GM21381 (cell line): ENCODE data around the gene SLC8A1.
"Not testable (repeated sequence)": the region's sequence is repeated elsewhere in the genome, so short reads cannot be mapped to it uniquely, and the experiment has no call there.

ENCODE experiments used
- ATAC-seq: cut with Tn5 transposase; IDR thresholded peaks from one replicate; pipeline ENCODE4 v1.9.1; 2021; ENCODE audit warnings: mild to moderate bottlenecking, moderate library complexity; ENCODE audit not compliant: unreplicated experiment

Gene SLC8A1

DNA sequence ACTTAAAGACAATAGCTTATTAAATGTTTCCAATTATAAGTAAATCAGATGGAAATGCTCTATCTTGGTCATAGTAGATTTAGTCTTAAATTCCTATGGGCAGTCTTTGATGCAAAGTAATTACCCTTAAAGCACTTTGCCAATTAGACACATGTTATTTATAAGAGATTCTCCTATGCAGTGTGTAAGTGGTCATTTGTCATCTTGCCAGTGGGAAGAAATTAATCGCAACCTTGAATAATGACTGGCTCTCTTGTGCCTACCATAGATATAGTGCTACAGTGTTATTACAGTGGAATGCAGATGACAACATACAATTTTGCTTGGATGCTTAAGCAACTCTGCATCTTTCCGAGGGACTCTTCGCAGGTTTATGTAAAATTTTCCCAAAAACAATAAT is 361.8 kb downstream of the SLC8A1 start:
- ATAC-seq, result no peak

DNA sequence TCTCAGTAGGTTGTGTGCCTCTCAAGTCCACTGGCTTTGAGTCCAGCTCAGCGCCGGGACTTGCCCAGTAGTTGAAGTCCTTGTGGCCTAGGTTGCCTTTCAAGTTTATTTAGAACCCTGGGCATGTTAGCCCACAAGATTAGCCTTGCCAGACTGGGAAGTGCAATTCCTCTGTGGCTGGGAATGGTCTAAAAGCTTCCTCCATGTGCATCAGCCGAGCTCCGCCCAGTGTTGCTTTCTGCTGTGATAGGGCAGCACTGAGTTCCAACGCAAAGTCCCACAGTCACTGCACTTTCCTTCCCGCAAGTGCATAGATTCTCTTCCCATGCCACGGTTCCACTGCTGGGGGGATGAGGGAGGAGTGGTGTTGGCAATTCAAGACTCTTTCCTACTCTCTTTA is 364.0 kb downstream of the SLC8A1 start:
- ATAC-seq, result no peak

- no peak for ATAC-seq
Measured at GRCh38 chr2:40087434-40087833, 364.5 kb downstream of the SLC8A1 start.

GRCh38 chr2:40085786-40086185 is 366.1 kb downstream of the SLC8A1 start:
- no peak for ATAC-seq

DNA sequence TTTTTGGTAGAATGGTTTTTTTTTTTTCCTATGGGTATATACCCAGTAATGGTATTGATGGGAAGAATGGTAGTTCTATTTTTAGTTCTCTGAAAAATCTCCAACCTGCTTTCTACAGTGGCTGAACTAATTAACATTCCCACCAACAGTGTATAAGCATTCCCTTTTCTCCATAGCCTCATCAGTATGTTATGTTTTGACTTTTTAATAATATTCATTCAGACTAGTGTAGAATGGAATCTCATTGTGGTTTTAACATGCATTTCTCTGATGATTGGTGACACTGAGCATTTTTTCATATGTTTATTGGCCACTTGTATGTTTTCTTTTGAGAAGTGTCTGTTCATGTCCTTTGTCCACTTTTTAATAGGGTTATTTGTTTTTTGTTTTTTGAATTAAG is 378.6 kb downstream of the SLC8A1 start:
- not testable (repeated sequence) for ATAC-seq

- ATAC-seq, result no peak
Measured at GRCh38 chr2:40072442-40073232, 379.3 kb downstream of the SLC8A1 start.

- no peak for ATAC-seq
Measured at GRCh38 chr2:40062381-40062780, 389.5 kb downstream of the SLC8A1 start.

- no peak for ATAC-seq
Measured at GRCh38 chr2:40049781-40050180, 402.1 kb downstream of the SLC8A1 start.

DNA sequence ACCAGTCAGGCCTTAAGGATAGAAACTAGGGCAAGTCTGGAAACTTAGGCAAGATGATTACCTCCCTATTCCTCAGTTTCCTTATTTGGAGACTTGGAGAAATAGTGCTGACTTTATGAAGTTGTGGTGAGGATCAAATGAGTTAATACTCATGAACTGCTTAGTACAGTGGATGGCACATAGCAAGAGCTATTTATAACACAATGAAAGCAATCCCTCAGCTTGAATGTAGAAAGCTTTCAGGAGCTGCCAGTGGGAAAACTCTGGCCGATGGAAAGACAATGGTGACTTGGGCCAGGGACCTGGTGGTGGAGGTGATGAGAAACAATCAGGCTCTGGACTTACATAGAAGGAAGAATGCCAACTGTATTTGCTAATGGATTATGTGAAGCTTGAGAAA is 403.4 kb downstream of the SLC8A1 start:
- ATAC-seq, result no peak

GRCh38 chr2:40047406-40047805 is 404.5 kb downstream of the SLC8A1 start:
- ATAC-seq, result no peak
